SK-N-SH (cell line): Measurements from ENCODE around the gene HPS5. TPM values are rescaled to one million over a fixed set of nuclear protein-coding genes. Genes with fewer than 3 reads are reported as not detected.
"Not testable (repeated sequence)": the region's sequence is repeated elsewhere in the genome, so short reads cannot be mapped to it uniquely, and the experiment has no call there.

ENCODE experiments used
- CTCF ChIA-PET: fragments of 300-600, 350-600 bp; formaldehyde crosslinking; extraction: SDS; loops from one replicate; lab custom pipeline; 2021; lab: Yijun Ruan, JAX
- POLR2A ChIA-PET: fragments of 350-600 bp; sonication (Branson Sonifier 250); formaldehyde crosslinking; extraction: SDS; loops from one replicate; lab custom pipeline; 2020; ENCODE audit warnings: antibody characterized with exemption, inconsistent platforms; lab: Yijun Ruan, JAX
- DNase-seq: peaks from one replicate; pipeline ENCODE4 v3.0.0; 2012
- H2AFZ ChIP-seq: fragments of 200-600 bp; sonication (generic); 2 replicates; pipeline ENCODE4 v1.8.1; 2016; ENCODE audit warnings: antibody characterized with exemption, mild to moderate bottlenecking, low read depth
- H3F3A ChIP-seq: fragments of 200-600 bp; sonication (generic); replicated peaks from 2 replicates; pipeline ENCODE3; 2016; ENCODE audit warnings: antibody characterized with exemption, mild to moderate bottlenecking; ENCODE audit not compliant: insufficient read depth
- H3K27ac ChIP-seq, 2 experiments: fragments of 200-500 bp in 1 of 2; fragments of 200-600 bp in 1 of 2; sonication (Bioruptor generic) in 1 of 2; sonication (generic), shearing (Covaris generic) in 1 of 2; 2 replicates each; pipeline versions ENCODE4 v1.5.1 to v1.6.1; 2014 to 2016; ENCODE audit warnings: low read depth in 2 of 2, inconsistent platforms in 1 of 2, low read length in 1 of 2, mild to moderate bottlenecking in 1 of 2, mixed read lengths in 1 of 2
- H3K27me3 ChIP-seq: fragments of 200-600 bp; sonication (generic), shearing (Covaris generic); 2 replicates; pipeline ENCODE4 v1.6.1; 2016; ENCODE audit warnings: mixed run types; ENCODE audit not compliant: insufficient read depth
- H3K36me3 ChIP-seq, 2 experiments: fragments of 200-500 bp in 1 of 2; fragments of 200-600 bp in 1 of 2; sonication (Bioruptor generic) in 1 of 2; sonication (generic) in 1 of 2; replicated peaks in 1 of 2; 2 replicates each; pipeline versions ENCODE3 to v1.5.1; 2014 to 2016; ENCODE audit warnings: low read length in 1 of 2, mild to moderate bottlenecking in 1 of 2; ENCODE audit not compliant: insufficient read depth in 2 of 2, control insufficient read depth in 1 of 2
- H3K4me1 ChIP-seq, 2 experiments: fragments of 200-500 bp in 1 of 2; fragments of 200-600 bp in 1 of 2; sonication (Bioruptor generic) in 1 of 2; sonication (generic), shearing (Covaris generic) in 1 of 2; 2 replicates each; pipeline versions ENCODE4 v1.5.1 to v1.6.1; 2014 to 2016; ENCODE audit warnings: low read depth in 1 of 2, low read length in 1 of 2, mixed run types in 1 of 2; ENCODE audit not compliant: insufficient read depth in 2 of 2, control insufficient read depth in 1 of 2
- H3K4me2 ChIP-seq: fragments of 200-600 bp; sonication (generic), shearing (Covaris generic); 2 replicates; pipeline ENCODE4 v1.6.1; 2017; ENCODE audit warnings: mixed run types
- H3K4me3 ChIP-seq, 2 experiments: fragments of 200-500 bp in 1 of 2; fragments of 200-600 bp in 1 of 2; sonication (Bioruptor generic) in 1 of 2; sonication (generic), shearing (Covaris generic) in 1 of 2; 2 replicates each; pipeline versions ENCODE4 v1.5.1 to v1.8.1; 2014 to 2016; ENCODE audit warnings: low read depth in 2 of 2, inconsistent platforms in 1 of 2, low read length in 1 of 2, mild to moderate bottlenecking in 1 of 2, mixed read lengths in 1 of 2, moderate library complexity in 1 of 2
- H3K79me2 ChIP-seq: fragments of 200-600 bp; sonication (generic); 2 replicates; pipeline ENCODE4 v1.8.1; 2017; ENCODE audit warnings: mild to moderate bottlenecking; ENCODE audit not compliant: insufficient read depth
- H3K9ac ChIP-seq: fragments of 200-600 bp; sonication (generic); 2 replicates; pipeline ENCODE4 v1.6.1; 2017; ENCODE audit warnings: mixed run types
- H3K9me2 ChIP-seq: fragments of 200-600 bp; sonication (generic); 2 replicates; pipeline ENCODE4 v1.6.1; 2017; ENCODE audit warnings: mixed run types
- H3K9me3 ChIP-seq: fragments of 200-600 bp; sonication (generic); 2 replicates; pipeline ENCODE4 v1.6.1; 2017; ENCODE audit warnings: mixed run types, mild to moderate bottlenecking, moderate library complexity
- H4K20me1 ChIP-seq: fragments of 200-600 bp; sonication (generic); 2 replicates; pipeline ENCODE4 v1.6.1; 2017; ENCODE audit warnings: mild to moderate bottlenecking, mixed run types; ENCODE audit not compliant: insufficient read depth
- ELF1 ChIP-seq: IDR thresholded peaks from 2 replicates; pipeline ENCODE4 v1.4.0; 2012
- EP300 ChIP-seq, 2 experiments: IDR thresholded peaks; 2 replicates each; pipeline versions ENCODE4 v1.4.0 to v1.6.1; 2012; ENCODE audit warnings: borderline replicate concordance in 1 of 2, low read depth in 1 of 2, low read length in 1 of 2
- EZH2phosphoT487 ChIP-seq: fragments of 200-600 bp; sonication (generic); IDR thresholded peaks from 2 replicates; pipeline ENCODE4 v1.6.1; 2017; ENCODE audit warnings: low read depth, mixed run types, mild to moderate bottlenecking, antibody characterized with exemption, moderate library complexity, borderline replicate concordance
- FOXJ3 ChIP-seq: sonication (generic); formaldehyde crosslinking; IDR thresholded peaks from 2 replicates; pipeline ENCODE4 v1.5.1; 2020; ENCODE audit warnings: mild to moderate bottlenecking, missing genetic modification reagents
- GABPA ChIP-seq: IDR thresholded peaks from 2 replicates; pipeline ENCODE4 v1.4.0; 2012; ENCODE audit warnings: low read depth, mild to moderate bottlenecking
- GATA2 ChIP-seq: sonication (generic); formaldehyde crosslinking; IDR thresholded peaks from 2 replicates; pipeline ENCODE4 v1.5.0; 2020; ENCODE audit warnings: mild to moderate bottlenecking, missing genetic modification reagents
- MXI1 ChIP-seq: IDR thresholded peaks from 2 replicates; pipeline ENCODE4 v1.6.1; 2012; ENCODE audit warnings: mild to moderate bottlenecking, low read depth, low read length, improper control_type of control experiment
- NFIC ChIP-seq: IDR thresholded peaks from 2 replicates; pipeline ENCODE4 v1.4.0; 2012; ENCODE audit warnings: borderline replicate concordance
- NRF1 ChIP-seq: IDR thresholded peaks from 2 replicates; pipeline ENCODE4 v1.6.1; 2012; ENCODE audit warnings: low read depth, mild to moderate bottlenecking, low read length
- RCOR1 ChIP-seq: fragments of 150-350 bp; IDR thresholded peaks from 2 replicates; pipeline ENCODE4 v1.6.1; 2017; ENCODE audit warnings: antibody characterized with exemption, low read length
- RXRA ChIP-seq: IDR thresholded peaks from 2 replicates; pipeline ENCODE4 v1.4.0; 2012; ENCODE audit warnings: low read depth, mild to moderate bottlenecking, borderline replicate concordance
- SIN3A ChIP-seq: IDR thresholded peaks from 2 replicates; pipeline ENCODE4 v1.6.1; 2012; ENCODE audit warnings: low read depth, mild to moderate bottlenecking, low read length, moderate library complexity, borderline replicate concordance
- TAF1 ChIP-seq: IDR thresholded peaks from 2 replicates; pipeline ENCODE4 v1.6.1; 2012; ENCODE audit warnings: low read depth, mild to moderate bottlenecking, low read length, moderate library complexity, borderline replicate concordance
- TEAD4 ChIP-seq: IDR thresholded peaks from 2 replicates; pipeline ENCODE4 v1.4.0; 2012; ENCODE audit warnings: mild to moderate bottlenecking, borderline replicate concordance; ENCODE audit not compliant: insufficient read depth
- YY1 ChIP-seq: IDR thresholded peaks from 2 replicates; pipeline ENCODE4 v1.4.0; 2012; ENCODE audit warnings: low read depth, mild to moderate bottlenecking
- WGBS: methylation state at CpG from one replicate; pipeline ENCODE4 v1.1.6; 2017; ENCODE audit warnings: low lambda C conversion rate; 5-methylcytosine and 5-hydroxymethylcytosine counted together
- polyA plus RNA-seq, 3 experiments: library from polyadenylated mRNA; depleted of rRNA; stranded (reverse); fragments of >200 nt; gene quantifications; 2 replicates each; pipeline ENCODE4 v1.2.3, GENCODE V29; 2012
- TF ChIP-seq, protein P1 (sequence below): IDR thresholded peaks from 2 replicates; pipeline ENCODE4; 2012
- TF ChIP-seq, protein P2 (sequence below): IDR thresholded peaks from 2 replicates; pipeline ENCODE4 v1.4.0; 2012; ENCODE audit warnings: low read depth
- TF ChIP-seq, protein P3 (sequence below): fragments of 150-350 bp; IDR thresholded peaks from 2 replicates; pipeline ENCODE4 v1.6.1; 2017; ENCODE audit warnings: antibody characterized with exemption, low read length, low read depth, borderline replicate concordance

The HPS5 gene
- polyA plus RNA-seq, 1 of the 3 experiments (the other 2 are of a cell fraction) = 8.2 TPM

DNA sequence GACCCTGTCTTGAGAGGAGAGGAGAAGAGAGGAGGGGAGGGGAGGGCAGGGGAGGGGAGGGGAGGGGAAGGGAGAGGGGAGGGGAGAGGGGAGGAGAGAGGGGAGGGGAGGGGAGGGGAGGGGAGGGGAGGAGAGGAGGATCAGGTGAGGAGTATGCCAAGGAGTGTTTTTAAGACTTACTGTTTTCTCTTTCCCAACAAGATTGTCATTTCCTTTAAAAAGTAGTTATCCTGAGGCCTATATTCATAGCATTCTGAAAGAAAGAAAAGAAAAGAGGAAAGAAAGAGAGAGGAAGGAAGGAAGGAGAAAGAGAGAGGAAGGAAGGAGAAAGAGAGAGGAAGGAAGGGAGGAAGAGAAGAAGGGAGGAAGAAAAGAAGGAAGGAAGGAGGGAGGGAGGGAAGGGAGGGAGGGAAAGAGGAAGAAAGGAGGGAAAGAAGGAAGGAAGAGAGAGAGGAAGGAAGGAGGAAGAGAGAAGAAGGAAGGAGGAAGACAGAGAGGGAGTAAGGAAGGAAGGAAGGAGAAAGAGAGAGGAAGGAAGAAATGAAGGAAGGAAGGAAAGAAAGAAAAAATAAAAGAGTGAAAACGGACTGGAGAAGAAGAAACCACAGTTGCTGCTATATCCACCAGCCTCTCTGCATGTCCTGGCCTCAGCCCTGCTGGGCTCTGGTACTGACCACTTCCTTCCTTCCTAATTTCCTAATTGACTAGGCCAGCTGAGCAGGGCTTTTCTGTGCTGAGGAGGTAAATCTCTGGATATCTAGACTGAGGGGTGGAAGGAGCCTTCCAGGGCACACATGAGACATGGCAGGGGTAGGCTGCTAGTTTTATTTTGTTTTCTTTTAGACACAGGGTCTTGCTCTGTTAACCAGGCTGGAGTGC lies 57.0 kb downstream of the HPS5 start:
- WGBS = 65% methylated on average over 1 of the region's 1 CpG
- POLR2A ChIA-PET = no interaction called here
- CTCF ChIA-PET = interaction anchor here (0.8 to 1.2 kb wide), 2 partner anchors 21 to 94 kb away, joined by 3 to 4 read pairs (median 4); no protein-coding TSS in a partner anchor

DNA sequence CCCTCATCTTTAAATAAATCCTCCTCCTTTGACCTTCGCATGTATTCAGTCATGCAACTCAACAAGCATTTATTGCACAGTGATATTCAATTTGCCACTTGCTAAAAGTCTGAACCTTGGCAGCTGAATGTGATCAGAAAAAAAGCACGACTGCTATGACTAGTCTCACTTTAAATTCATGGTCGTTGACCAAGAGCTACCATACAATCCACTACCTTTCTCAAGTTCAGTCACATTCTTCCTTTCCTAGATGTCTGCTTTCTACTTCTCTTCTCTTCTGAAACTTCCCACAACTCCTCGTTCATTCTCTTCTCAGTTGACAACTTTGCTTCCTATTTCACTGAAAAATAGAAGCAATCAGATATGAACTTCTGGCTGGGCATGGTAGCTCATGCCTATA lies 57.9 kb downstream of the HPS5 start:
- WGBS = 18% methylated on average over 4 of the region's 4 CpGs
- POLR2A ChIA-PET = no interaction called here
- TF ChIP-seq YY1 = no peak

More for the DNA sequence above, 57.0 kb downstream of the HPS5 start:
- Histone ChIP-seq H3K79me2 (no peaks in the 10 kb centered on the region), H3K4me1 (no peaks in the 10 kb centered on the region), H3F3A (no peaks in the 10 kb centered on the region), H3K36me3 (no peaks in the 10 kb centered on the region), H3K9me3 (no peaks in the 10 kb centered on the region), H2AFZ (no peak overlapping the region), H3K9me2 (no peaks in the 10 kb centered on the region), H3K9ac (no peak overlapping the region), H3K27me3 (no peaks in the 10 kb centered on the region), H4K20me1 (no peaks in the 10 kb centered on the region), H3K4me3 (no peak overlapping the region), H3K27ac (no peak overlapping the region), H3K4me2 (no peak overlapping the region)
- TF ChIP-seq RCOR1 = no peak
- TF ChIP-seq GATA2 (CRISPR knock-in tag) = no peak
- TF ChIP-seq, protein P1, sequence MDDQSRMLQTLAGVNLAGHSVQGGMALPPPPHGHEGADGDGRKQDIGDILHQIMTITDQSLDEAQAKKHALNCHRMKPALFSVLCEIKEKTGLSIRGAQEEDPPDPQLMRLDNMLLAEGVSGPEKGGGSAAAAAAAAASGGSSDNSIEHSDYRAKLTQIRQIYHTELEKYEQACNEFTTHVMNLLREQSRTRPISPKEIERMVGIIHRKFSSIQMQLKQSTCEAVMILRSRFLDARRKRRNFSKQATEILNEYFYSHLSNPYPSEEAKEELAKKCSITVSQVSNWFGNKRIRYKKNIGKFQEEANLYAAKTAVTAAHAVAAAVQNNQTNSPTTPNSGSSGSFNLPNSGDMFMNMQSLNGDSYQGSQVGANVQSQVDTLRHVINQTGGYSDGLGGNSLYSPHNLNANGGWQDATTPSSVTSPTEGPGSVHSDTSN = no peak
- TF ChIP-seq NFIC = no peak
- TF ChIP-seq FOXJ3 (CRISPR knock-in tag) = no peak
- TF ChIP-seq EP300 (IDR thresholded peaks at IDR 0.05; ENCODE audit: borderline replicate concordance in 1 of 2, low read depth in 1 of 2, low read length in 1 of 2) = no peak
- TF ChIP-seq, protein P2, sequence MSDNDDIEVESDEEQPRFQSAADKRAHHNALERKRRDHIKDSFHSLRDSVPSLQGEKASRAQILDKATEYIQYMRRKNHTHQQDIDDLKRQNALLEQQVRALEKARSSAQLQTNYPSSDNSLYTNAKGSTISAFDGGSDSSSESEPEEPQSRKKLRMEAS = no peak
- TF ChIP-seq TAF1 = no peak
- no peak for TF ChIP-seq SIN3A
- no peak for TF ChIP-seq MXI1
- TF ChIP-seq NRF1 = no peak
- no peak for TF ChIP-seq GABPA
- no peak for TF ChIP-seq TEAD4
- no peak for TF ChIP-seq ELF1
- no peak for TF ChIP-seq RXRA
- TF ChIP-seq EZH2phosphoT487 = no peak
- TF ChIP-seq, protein P3, sequence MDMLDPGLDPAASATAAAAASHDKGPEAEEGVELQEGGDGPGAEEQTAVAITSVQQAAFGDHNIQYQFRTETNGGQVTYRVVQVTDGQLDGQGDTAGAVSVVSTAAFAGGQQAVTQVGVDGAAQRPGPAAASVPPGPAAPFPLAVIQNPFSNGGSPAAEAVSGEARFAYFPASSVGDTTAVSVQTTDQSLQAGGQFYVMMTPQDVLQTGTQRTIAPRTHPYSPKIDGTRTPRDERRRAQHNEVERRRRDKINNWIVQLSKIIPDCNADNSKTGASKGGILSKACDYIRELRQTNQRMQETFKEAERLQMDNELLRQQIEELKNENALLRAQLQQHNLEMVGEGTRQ = no peak
- no peak for DNase-seq

DNA sequence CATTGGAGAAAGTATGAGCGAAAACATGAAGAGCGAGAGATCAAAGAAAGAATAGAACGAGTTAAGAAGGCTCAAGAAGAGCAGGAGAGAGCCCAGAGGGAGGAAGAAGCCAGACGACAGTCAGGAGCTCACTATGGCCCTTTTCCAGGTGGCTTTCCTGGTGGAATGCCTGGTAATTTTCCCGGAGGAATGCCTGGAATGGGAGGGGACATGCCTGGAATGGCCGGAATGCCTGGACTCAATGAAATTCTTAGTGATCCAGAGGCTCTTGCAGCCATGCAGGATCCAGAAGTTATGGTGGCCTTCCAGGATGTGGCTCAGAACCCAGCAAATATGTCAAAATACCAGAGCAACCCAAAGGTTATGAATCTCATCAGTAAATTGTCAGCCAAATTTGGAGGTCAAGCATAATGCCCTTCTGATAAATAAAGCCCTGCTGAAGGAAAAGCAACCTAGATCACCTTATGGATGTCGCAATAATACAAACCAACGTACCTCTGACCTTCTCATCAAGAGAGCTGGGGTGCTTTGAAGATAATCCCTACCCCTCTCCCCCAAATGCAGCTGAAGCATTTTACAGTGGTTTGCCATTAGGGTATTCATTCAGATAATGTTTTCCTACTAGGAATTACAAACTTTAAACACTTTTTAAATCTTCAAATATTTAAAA lies 59.1 kb downstream of the HPS5 start:
- H3K9me2 ChIP-seq, H3K36me3 ChIP-seq, H3K4me3 ChIP-seq, H3K4me2 ChIP-seq, H3F3A ChIP-seq, H3K27me3 ChIP-seq, H3K27ac ChIP-seq, POLR2A ChIA-PET, DNase-seq, H3K4me1 ChIP-seq, CTCF ChIA-PET, H4K20me1 ChIP-seq, H3K9ac ChIP-seq, H3K9me3 ChIP-seq, H2AFZ ChIP-seq, H3K79me2 ChIP-seq: not testable (repeated sequence)
- WGBS = 38% methylated on average over 6 of the region's 8 CpGs

More for the DNA sequence above, 57.9 kb downstream of the HPS5 start:
- Histone ChIP-seq H3K79me2 (no peaks in the 10 kb centered on the region), H3K9me2 (no peaks in the 10 kb centered on the region), H3K4me1 (no peaks in the 10 kb centered on the region), H4K20me1 (no peaks in the 10 kb centered on the region), H3K27me3 (no peaks in the 10 kb centered on the region), H3K36me3 (no peaks in the 10 kb centered on the region), H3K27ac (no peak overlapping the region), H3K4me2 (no peak overlapping the region), H2AFZ (no peak overlapping the region), H3K9me3 (no peaks in the 10 kb centered on the region), H3F3A (no peaks in the 10 kb centered on the region), H3K4me3 (no peak overlapping the region), H3K9ac (no peak overlapping the region)
- DNase-seq = no peak
- CTCF ChIA-PET = interaction anchor here (0.8 kb wide), 1 partner anchor 20 kb away, joined by 4 read pairs; no protein-coding TSS in a partner anchor
